ENCODE data around the gene SORT1.
"Not testable (repeated sequence)": the region's sequence is repeated elsewhere in the genome, so short reads cannot be mapped to it uniquely, and the experiment has no call there.

Gene SORT1

GRCh38 chr1:109396871-109397580 is 692 bp downstream of the SORT1 start:
- no peak for DNase-seq

- no peak for DNase-seq
Measured at GRCh38 chr1:109396513-109396839, 1.2 kb downstream of the SORT1 start.

GRCh38 chr1:109395602-109396512 is 1.9 kb downstream of the SORT1 start:
- peak in 1 of 2 experiments; percentile 7 for DNase-seq

GRCh38 chr1:109395282-109395599 is 2.5 kb downstream of the SORT1 start:
- DNase-seq, result not testable (repeated sequence)

- DNase-seq, result no peak
Measured at GRCh38 chr1:109394591-109395281, 3.0 kb downstream of the SORT1 start.

GRCh38 chr1:109393617-109394233 is 4.0 kb downstream of the SORT1 start:
- DNase-seq, result no peak

GRCh38 chr1:109392788-109393616 is 4.7 kb downstream of the SORT1 start:
- DNase-seq, result no peak

- DNase-seq, result no peak
Measured at GRCh38 chr1:109392037-109392787, 5.5 kb downstream of the SORT1 start.

GRCh38 chr1:109391626-109392025 is 6.1 kb downstream of the SORT1 start:
- no peak for DNase-seq

GRCh38 chr1:109391157-109391556 is 6.6 kb downstream of the SORT1 start:
- DNase-seq, result no peak

- no peak for DNase-seq
Measured at GRCh38 chr1:109389638-109390341, 7.9 kb downstream of the SORT1 start.

- DNase-seq, result no peak
Measured at GRCh38 chr1:109388884-109389637, 8.7 kb downstream of the SORT1 start.

GRCh38 chr1:109388208-109388711 is 9.5 kb downstream of the SORT1 start:
- no peak for DNase-seq

GRCh38 chr1:109386054-109386717 is 11.5 kb downstream of the SORT1 start:
- DNase-seq, result no peak

GRCh38 chr1:109385417-109385816 is 12.3 kb downstream of the SORT1 start:
- no peak for DNase-seq

GRCh38 chr1:109383854-109384253 is 13.9 kb downstream of the SORT1 start:
- DNase-seq, result no peak

GRCh38 chr1:109383087-109383779 is 14.5 kb downstream of the SORT1 start:
- DNase-seq, result no peak

- DNase-seq, result no peak
Measured at GRCh38 chr1:109381573-109381972, 16.1 kb downstream of the SORT1 start.

GRCh38 chr1:109379907-109380306 is 17.8 kb downstream of the SORT1 start:
- DNase-seq, result no peak

Data from SW 1271 (cell line).